ENCODE measurements around the gene PDE6H.

Gene PDE6H

DNA sequence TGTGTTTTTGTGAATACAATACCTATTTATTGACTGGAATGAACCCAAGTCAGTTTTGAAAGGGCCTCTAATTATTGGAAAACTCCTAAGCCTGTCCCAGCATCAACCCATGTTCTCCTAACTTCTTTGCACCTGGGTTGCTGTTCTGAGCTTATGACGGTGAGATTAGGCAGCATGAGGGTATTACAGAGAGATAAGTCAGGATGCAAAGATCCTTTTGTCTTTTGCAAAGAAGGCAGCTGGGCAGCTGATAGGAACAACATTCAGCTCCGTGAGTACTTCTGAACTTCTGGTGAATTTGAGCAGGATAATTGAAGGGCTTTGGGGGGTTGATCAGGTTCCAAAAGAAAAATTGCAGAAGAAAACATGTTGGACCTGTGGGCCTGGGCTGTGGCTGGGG, at the start of gene PDE6H:
Gene PDE6H, plus strand, starts transcription at position 227 of the 400 bp plus-strand sequence. CDS start 4,971 bp downstream, outside the sequence.
- no peak for ATAC-seq

GRCh38 chr12:14923944-14924343, 48.9 kb upstream of the PDE6H start:
- no peak for ATAC-seq

GRCh38 chr12:14924541-14924940, 48.3 kb upstream of the PDE6H start:
- no peak for ATAC-seq

DNA sequence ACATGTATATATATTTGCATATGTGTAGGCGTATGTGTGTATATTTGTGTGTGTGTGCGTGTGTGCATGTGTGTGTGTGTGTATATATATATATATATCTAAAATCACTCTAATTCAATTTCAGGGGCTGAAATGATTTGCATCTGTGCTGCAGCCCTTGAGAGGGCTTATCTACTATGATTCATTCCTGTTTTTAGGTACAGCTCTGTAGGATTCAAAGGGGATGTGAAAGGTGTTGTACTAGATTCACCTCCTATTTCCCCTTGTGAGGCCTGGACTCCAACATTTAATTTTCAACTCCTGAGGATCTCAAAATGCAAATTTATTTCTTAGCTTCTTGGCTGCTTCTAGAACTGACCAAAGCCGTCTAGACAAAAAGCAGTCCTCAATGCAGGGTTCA, 45.6 kb upstream of the PDE6H start:
- no peak for ATAC-seq

DNA sequence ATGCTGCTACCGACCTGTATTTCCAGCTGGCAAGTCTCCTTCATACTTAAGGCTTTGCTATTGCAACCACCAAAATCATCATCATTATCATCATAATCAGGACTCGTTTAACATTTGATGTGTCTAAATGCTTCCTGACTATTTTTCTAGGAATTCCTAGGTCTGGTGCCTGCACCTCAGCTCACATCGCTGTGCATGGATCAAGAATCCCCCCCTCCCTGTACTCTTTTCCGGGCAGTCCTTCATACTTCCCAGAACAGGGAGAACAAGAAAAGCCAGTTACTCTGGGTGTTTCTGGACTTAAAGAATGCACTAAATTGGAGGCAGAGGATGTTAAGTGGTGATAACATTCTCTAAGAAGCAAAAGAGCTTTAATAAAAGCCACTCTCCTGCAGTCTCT, 43.9 kb upstream of the PDE6H start:
- no peak for ATAC-seq

GRCh38 chr12:14930299-14930698, 42.5 kb upstream of the PDE6H start:
- ATAC-seq, result no peak

GRCh38 chr12:14931359-14931758, 41.5 kb upstream of the PDE6H start:
- no peak for ATAC-seq

DNA sequence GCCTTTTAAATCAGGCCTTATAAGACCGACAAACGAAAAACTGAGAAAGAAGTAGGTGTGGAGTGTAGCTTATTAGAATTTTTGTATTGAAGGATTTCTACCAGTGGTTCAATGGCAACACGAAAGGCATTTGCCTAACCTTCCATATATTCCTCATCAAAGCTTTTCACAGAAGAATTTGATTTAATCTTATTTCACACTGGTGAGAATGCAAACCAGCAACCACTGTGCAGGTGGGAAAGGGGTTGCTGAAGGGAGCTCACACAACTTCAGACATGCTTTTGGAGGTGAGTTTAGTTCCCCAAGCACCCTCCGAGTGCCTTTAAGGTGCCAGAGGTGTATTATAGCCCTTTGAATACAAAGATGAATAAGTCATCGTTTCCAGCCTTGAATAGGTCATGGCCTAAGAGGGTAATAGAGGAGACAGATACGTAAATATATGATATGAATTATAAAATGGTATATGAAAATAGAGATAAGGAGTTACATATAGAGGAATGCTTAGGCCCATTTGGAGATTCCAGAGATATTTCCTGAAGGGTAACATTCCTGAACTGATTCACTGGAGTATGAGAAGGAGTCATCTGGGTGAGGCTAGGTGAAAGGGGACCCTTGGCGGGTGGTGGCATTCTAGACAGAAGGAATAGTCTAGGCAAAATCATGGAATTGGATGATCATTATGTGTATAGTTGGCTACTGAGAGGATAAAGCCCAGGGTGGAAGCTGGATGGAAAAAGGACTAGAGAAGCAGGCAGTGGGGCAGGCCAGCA, 40.9 kb upstream of the PDE6H start:
- no peak for ATAC-seq

- no peak for ATAC-seq
Observed at GRCh38 chr12:14934511-14934910, 38.3 kb upstream of the PDE6H start.

DNA sequence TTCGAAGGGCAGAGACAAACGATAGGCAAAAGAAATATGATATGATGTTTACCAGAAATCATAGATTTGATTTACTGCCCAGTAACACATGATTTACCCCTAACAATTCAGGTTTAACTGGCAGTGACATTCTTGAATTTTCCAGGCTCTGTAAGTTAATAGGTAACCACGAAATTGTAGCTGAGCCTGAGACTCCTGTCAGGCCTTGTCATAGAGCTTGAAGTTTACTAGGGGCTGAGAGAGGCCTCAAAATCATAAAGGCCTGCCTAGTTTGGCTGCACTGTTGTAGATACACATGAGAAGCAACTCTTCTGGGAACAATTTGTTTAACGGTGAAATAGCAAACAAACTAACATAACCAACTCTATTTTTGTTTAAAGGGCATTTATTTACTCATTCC, 37.8 kb upstream of the PDE6H start:
- ATAC-seq, result no peak

GRCh38 chr12:14936224-14936861, 36.5 kb upstream of the PDE6H start:
- ATAC-seq, result no peak

GRCh38 chr12:14937014-14937413, 35.8 kb upstream of the PDE6H start:
- no peak for ATAC-seq

- no peak for ATAC-seq
Observed at GRCh38 chr12:14937689-14938088, 35.2 kb upstream of the PDE6H start.

GRCh38 chr12:14938301-14938700, 34.5 kb upstream of the PDE6H start, which contains the start of gene ERP27:
Gene ERP27, minus strand, starts transcription at chr12:14938537. Its CDS starts 29 bp downstream, at chr12:14938508.
- no peak for ATAC-seq

GRCh38 chr12:14941369-14941768, 31.5 kb upstream of the PDE6H start:
- ATAC-seq, result no peak

DNA sequence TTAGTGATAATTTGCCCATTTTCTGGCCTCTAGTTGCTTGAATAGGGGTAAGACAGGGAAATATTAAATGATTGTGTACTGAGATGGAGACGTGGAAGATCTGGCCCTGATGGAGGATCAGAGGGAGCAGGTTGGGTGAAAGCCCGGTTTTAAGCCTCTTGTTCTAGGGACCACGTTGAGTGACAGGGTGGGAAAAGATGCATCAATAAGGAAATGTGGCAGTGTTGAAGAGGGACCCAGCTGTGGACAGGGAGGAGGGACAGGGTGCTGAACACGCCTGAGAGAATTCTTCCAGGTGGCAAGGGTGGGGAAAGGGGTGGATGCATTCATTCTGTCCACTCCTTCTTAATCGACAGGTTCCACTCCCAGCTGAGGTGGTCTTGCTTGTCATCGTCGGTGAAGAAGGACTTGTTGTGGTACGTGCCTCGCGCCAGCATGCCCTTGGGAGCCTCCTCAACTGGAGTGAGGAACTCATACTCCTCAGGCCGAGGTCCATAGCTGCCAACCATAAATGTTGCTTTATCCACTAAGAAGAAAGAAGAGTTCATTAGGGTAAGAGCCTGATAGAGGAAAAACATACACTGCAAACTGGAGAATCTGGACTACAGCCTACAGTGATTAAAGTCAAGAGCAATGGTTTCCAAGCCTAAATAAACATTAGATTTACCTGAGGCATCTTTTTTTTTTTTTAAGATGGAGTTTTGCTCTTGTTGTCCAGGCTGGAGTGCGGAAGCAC, 30.5 kb upstream of the PDE6H start:
- no peak for ATAC-seq

GRCh38 chr12:14946162-14946561, 26.7 kb upstream of the PDE6H start:
- no peak for ATAC-seq

DNA sequence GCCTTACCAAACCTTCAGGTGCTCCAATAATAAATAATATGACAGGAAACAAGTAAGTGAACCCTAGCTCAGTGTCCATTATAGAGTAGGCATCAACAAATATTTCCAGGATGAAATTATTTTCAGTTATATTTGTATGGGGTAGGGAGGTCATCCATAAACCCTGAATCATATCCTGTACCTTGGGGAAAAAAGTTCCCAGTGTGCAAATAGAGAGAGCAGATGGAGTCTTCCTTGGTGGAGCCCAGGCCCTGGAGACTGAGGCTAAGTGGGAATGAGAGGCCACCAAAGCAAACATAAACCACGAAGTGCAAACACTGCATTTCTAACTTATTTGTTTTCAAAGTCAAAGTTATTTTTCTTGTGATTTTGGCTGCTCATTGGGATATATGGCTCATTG, 26.0 kb upstream of the PDE6H start:
- no peak for ATAC-seq

- ATAC-seq, result peak; percentile 89
Observed at GRCh38 chr12:14948672-14949071, 24.2 kb upstream of the PDE6H start.

GRCh38 chr12:14949631-14950030, 23.2 kb upstream of the PDE6H start:
- no peak for ATAC-seq

GRCh38 chr12:14950421-14950820, 22.4 kb upstream of the PDE6H start:
- peak; percentile 44 to 50 for ATAC-seq

- ATAC-seq, result no peak
Observed at GRCh38 chr12:14950982-14951746, 21.7 kb upstream of the PDE6H start.

GRCh38 chr12:14951851-14952250, 21.0 kb upstream of the PDE6H start:
- ATAC-seq, result no peak
